ENCODE data around the gene PDIA6. TPM values are rescaled to one million over a fixed set of nuclear protein-coding genes. Genes with fewer than 3 reads are reported as not detected.
A peak's percentile ranks its signal among the peaks of the same experiment; 100 is the strongest.

Gene PDIA6
- total RNA-seq, 1 experiment from 2014 or later = 149 TPM

DNA sequence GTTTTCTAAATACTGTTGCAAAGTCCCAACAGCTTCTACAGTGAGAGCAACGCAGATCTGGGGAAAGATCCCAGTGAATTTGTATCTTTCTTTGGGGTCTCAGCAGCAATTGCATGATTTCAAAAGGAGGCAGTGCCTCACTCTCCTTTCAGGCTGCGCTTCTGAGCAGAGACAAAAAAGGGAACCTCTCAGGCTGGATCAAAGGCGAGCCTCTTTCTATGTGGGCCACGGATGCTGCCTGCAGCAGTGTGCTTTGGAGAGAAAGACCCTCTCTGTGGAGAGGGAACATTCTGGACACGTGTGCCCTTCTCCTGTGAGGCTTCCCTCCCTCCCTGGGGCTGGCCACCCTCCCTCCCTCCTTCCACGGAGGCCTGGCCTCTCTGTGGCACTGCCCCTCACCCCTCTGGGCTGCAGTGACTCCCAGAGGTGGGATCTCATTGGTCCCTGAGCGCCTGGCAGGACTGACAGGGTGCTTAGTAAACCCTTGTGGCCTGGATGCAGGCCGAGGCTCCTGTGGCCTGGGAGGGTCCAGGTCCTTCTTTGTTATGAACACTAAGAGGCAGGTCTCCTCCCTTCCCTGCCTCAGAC is 21.6 kb upstream of the PDIA6 start:
- Histone ChIP-seq H3K4me3 (replicated peaks in 1 of 2; ENCODE audit: low read depth in 1 of 2, low read length in 2 of 2) (no peak overlapping the region), H2AFZ (ENCODE audit: low read depth, low read length, poor library complexity, severe bottlenecking) (no peak overlapping the region), H3K27me3 (ENCODE audit: insufficient read depth, low read length) (no peaks in the 10 kb centered on the region), H3K9me2 (ENCODE audit: insufficient read depth) (no peaks in the 10 kb centered on the region), H4K20me1 (ENCODE audit: insufficient read depth) (no peaks in the 10 kb centered on the region), H3K9me3 (ENCODE audit: control insufficient read depth in 1 of 2, insufficient read depth in 1 of 2, low read depth in 1 of 2, low read length in 2 of 2) (no peaks in the 10 kb centered on the region), H3K79me2 (ENCODE audit: insufficient read depth, low read length) (no peaks in the 10 kb centered on the region), H3K4me1 (ENCODE audit: control insufficient read depth in 1 of 2, insufficient read depth in 2 of 2, low read length in 2 of 2) (peaks cover 0 to 23% of the 10 kb centered on the region in 2 experiments; a peak in 2 of 4 replicates), H3K27ac (ENCODE audit: low read depth, low read length) (no peak overlapping the region), H3K4me2 (ENCODE audit: low read length) (peak overlapping the region; percentile 47; the same call in 1 of the 2 replicates), H3K36me3 (ENCODE audit: control insufficient read depth in 1 of 2, insufficient read depth in 2 of 2, low read length in 2 of 2) (no peaks in the 10 kb centered on the region), H3K9ac (ENCODE audit: low read length) (no peak overlapping the region)
- ChIA-PET POLR2A (interaction anchor here (1.5 to 1.7 kb wide), 2 partner anchors 290 to 296 kb away, joined by 6 to 7 read pairs; no protein-coding TSS in a partner anchor), RAD21 (ENCODE audit: low non-redundant PET in 1 of 2, low total read pairs in 2 of 2, uncharacterized antibody in 2 of 2, unreplicated experiment in 2 of 2) (interaction anchor here (0.6 to 1.6 kb wide), 2 partner anchors 289 to 296 kb away, joined by 3 to 7 read pairs; no protein-coding TSS in a partner anchor), CTCF (interaction anchor here (2.5 to 6.6 kb wide), 3 partner anchors 288 to 297 kb away, joined by 52 to 173 read pairs (median 89); a partner anchor contains a TSS)
- no peak for TF ChIP-seq CBX3 (IDR thresholded peaks at IDR 0.05; ENCODE audit: low read depth)
- TF ChIP-seq, protein P1, sequence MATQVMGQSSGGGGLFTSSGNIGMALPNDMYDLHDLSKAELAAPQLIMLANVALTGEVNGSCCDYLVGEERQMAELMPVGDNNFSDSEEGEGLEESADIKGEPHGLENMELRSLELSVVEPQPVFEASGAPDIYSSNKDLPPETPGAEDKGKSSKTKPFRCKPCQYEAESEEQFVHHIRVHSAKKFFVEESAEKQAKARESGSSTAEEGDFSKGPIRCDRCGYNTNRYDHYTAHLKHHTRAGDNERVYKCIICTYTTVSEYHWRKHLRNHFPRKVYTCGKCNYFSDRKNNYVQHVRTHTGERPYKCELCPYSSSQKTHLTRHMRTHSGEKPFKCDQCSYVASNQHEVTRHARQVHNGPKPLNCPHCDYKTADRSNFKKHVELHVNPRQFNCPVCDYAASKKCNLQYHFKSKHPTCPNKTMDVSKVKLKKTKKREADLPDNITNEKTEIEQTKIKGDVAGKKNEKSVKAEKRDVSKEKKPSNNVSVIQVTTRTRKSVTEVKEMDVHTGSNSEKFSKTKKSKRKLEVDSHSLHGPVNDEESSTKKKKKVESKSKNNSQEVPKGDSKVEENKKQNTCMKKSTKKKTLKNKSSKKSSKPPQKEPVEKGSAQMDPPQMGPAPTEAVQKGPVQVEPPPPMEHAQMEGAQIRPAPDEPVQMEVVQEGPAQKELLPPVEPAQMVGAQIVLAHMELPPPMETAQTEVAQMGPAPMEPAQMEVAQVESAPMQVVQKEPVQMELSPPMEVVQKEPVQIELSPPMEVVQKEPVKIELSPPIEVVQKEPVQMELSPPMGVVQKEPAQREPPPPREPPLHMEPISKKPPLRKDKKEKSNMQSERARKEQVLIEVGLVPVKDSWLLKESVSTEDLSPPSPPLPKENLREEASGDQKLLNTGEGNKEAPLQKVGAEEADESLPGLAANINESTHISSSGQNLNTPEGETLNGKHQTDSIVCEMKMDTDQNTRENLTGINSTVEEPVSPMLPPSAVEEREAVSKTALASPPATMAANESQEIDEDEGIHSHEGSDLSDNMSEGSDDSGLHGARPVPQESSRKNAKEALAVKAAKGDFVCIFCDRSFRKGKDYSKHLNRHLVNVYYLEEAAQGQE (IDR thresholded peaks at IDR 0.05; ENCODE audit: low read depth) = no peak
- TF ChIP-seq, protein P2, sequence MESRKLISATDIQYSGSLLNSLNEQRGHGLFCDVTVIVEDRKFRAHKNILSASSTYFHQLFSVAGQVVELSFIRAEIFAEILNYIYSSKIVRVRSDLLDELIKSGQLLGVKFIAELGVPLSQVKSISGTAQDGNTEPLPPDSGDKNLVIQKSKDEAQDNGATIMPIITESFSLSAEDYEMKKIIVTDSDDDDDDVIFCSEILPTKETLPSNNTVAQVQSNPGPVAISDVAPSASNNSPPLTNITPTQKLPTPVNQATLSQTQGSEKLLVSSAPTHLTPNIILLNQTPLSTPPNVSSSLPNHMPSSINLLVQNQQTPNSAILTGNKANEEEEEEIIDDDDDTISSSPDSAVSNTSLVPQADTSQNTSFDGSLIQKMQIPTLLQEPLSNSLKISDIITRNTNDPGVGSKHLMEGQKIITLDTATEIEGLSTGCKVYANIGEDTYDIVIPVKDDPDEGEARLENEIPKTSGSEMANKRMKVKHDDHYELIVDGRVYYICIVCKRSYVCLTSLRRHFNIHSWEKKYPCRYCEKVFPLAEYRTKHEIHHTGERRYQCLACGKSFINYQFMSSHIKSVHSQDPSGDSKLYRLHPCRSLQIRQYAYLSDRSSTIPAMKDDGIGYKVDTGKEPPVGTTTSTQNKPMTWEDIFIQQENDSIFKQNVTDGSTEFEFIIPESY (IDR thresholded peaks at IDR 0.05; ENCODE audit: extremely low read depth, insufficient replicate concordance, low read length) = no peak
- no peak for TF ChIP-seq ELF1 (IDR thresholded peaks at IDR 0.05; ENCODE audit: borderline replicate concordance, low read depth)
- no peak for TF ChIP-seq POLR2A (IDR thresholded peaks at IDR 0.05; ENCODE audit: borderline replicate concordance, extremely low read depth, insufficient read depth, insufficient read length)
- TF ChIP-seq SIN3A (IDR thresholded peaks at IDR 0.05; ENCODE audit: low read depth) = no peak
- no peak for TF ChIP-seq JUND (IDR thresholded peaks at IDR 0.05)
- TF ChIP-seq CTCF (IDR thresholded peaks at IDR 0.05 in 2 of 3, conservative IDR thresholded peaks at IDR 0.05 in 1 of 3; ENCODE audit: borderline replicate concordance in 1 of 3, insufficient read depth in 1 of 3, low read depth in 2 of 3, low read length in 2 of 3) = no peak
- no peak for TF ChIP-seq CEBPB (IDR thresholded peaks at IDR 0.05; ENCODE audit: low read depth)
- no peak for TF ChIP-seq ZFX (IDR thresholded peaks at IDR 0.05)
- TF ChIP-seq ZNF274 (IDR thresholded peaks at IDR 0.05; ENCODE audit: low read depth, low read length) = no peak
- TF ChIP-seq RAD21 (IDR thresholded peaks at IDR 0.05; ENCODE audit: low read depth) = no peak
- no peak for TF ChIP-seq SP1 (IDR thresholded peaks at IDR 0.05; ENCODE audit: low read depth)
- DNase-seq (ENCODE audit: low read depth, low spot score) (no peak), ATAC-seq (no peak)
- no TSS peak for BruUV-seq (replicated peaks)
- intact Hi-C loops (cut with micrococcal nuclease) = loop anchor here (5.0 to 10.0 kb wide), 3 partner anchors 191 to 748 kb away; no protein-coding TSS in a partner anchor
